Neutrophil (primary cell): ENCODE results near the gene HORMAD2.

Experiments
- H3K27ac ChIP-seq: fragments of 200-600 bp; sonication (generic); 2 replicates; pipeline ENCODE4 v1.5.1; 2016; ENCODE audit warnings: mild to moderate bottlenecking, moderate library complexity
- H3K27me3 ChIP-seq: fragments of 200-600 bp; sonication (generic); 2 replicates; pipeline ENCODE4 v1.6.0; 2016; ENCODE audit warnings: mild to moderate bottlenecking
- H3K36me3 ChIP-seq: fragments of 200-600 bp; sonication (generic); 2 replicates; pipeline ENCODE4 v1.5.1; 2017
- H3K4me1 ChIP-seq, 2 experiments: fragments of 200-600 bp in 1 of 2; sonication (generic) in 1 of 2; 1 replicate in 1 of 2; 2 replicates in 1 of 2; pipeline versions ENCODE4 v1.5.1 to v1.6.1; 2013 to 2016; ENCODE audit warnings: low read depth in 1 of 2, low read length in 1 of 2, mild to moderate bottlenecking in 1 of 2, moderate library complexity in 1 of 2; ENCODE audit not compliant: control insufficient read depth in 1 of 2, insufficient read depth in 1 of 2
- H3K4me3 ChIP-seq, 2 experiments: fragments of 200-600 bp in 1 of 2; sonication (generic) in 1 of 2; 1 replicate in 1 of 2; 2 replicates in 1 of 2; pipeline ENCODE4 v1.5.1; 2013 to 2016; ENCODE audit warnings: low read depth in 1 of 2, low read length in 1 of 2, mild to moderate bottlenecking in 1 of 2, moderate library complexity in 1 of 2
- H3K9me3 ChIP-seq: fragments of 200-600 bp; sonication (generic); 2 replicates; pipeline ENCODE4 v1.5.1; 2016
- TF ChIP-seq, protein P1 (sequence below): fragments of 200-600 bp; sonication (generic); IDR thresholded peaks from 2 replicates; pipeline ENCODE4 v1.5.1; 2016; ENCODE audit warnings: antibody characterized with exemption

HORMAD2 gene

DNA sequence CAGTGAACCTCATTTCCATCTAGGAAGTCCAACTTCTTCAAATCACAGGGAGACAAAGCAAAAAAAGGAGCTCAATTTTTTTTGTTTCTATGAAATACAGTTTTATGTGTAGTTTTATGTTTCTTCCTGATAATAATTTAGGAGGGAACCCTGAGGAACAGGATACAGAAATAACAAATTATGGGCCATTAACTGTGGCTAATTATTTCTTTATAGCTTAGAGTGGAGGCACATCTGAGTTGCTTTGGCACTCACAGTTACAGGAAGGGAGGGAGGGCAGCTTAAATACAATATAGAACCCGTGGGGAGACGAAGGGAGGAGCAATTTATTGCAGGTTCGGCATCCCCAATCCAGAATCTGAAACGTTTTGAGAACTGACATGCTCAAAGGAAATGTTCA lies 37.1 kb upstream of the HORMAD2 start:
- H3K9me3 ChIP-seq, result no peaks in the 10 kb centered on the region
- H3K4me1 ChIP-seq, result peaks cover 10 to 12% of the 10 kb centered on the region in 2 experiments
- TF ChIP-seq, protein P1, sequence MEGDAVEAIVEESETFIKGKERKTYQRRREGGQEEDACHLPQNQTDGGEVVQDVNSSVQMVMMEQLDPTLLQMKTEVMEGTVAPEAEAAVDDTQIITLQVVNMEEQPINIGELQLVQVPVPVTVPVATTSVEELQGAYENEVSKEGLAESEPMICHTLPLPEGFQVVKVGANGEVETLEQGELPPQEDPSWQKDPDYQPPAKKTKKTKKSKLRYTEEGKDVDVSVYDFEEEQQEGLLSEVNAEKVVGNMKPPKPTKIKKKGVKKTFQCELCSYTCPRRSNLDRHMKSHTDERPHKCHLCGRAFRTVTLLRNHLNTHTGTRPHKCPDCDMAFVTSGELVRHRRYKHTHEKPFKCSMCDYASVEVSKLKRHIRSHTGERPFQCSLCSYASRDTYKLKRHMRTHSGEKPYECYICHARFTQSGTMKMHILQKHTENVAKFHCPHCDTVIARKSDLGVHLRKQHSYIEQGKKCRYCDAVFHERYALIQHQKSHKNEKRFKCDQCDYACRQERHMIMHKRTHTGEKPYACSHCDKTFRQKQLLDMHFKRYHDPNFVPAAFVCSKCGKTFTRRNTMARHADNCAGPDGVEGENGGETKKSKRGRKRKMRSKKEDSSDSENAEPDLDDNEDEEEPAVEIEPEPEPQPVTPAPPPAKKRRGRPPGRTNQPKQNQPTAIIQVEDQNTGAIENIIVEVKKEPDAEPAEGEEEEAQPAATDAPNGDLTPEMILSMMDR, result no peak
- H3K36me3 ChIP-seq, result peaks cover 7% of the 10 kb centered on the region
- H3K4me3 ChIP-seq, result no peak overlapping the region
- H3K27me3 ChIP-seq, result no peaks in the 10 kb centered on the region
- no peak overlapping the region for H3K27ac ChIP-seq

DNA sequence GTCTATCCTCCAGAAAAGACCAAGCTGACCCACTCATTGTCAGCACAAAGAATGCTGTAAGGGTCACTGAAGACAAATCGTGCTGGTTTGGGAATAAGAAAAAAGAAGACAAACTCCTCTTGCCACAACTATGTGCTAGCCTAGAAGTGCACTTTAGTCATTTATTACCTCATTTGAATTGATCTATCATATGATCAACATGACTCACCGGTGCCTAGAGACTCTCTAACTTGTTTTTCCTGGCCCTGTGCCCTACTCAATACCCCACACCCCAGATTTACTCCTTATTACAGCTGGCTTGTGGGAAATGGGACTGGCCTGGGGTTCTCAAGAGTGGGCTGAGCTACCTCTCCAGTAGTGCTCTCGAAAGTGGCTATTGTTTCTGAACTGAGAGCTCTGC lies 35.9 kb upstream of the HORMAD2 start:
- no peak overlapping the region for H3K27ac ChIP-seq
- TF ChIP-seq, protein P1, result no peak

DNA sequence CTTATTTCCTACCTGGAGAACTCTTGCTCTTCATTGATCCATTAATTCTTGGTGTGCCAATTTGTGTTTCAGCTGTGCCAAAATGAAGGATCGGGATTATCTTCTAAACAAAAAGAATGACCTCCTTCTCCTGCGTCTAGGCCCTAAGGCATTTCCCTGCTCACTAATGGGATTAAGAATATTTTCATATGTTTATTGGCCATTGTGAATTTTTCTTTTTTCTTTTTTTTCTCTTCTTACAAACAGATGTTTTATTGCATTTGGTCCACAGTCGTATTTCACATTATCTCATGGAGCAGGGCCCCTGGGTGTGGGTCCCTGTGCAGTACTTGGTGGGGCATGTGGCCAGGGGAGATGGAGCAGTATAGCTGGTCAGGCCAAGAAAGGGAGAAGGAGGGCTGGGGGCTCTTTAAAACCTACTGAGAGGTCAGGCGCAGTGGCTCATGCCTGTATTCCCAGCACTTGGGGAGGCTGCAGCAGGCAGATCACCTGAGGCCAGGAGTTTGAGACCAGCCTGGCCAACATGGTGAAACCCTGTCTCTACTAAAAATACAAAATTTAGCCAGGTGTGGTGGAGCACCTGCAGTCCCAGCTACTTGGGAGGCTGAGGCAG lies 35.3 kb upstream of the HORMAD2 start:
- TF ChIP-seq, protein P1, result no peak
- no peaks in the 10 kb centered on the region for H3K27me3 ChIP-seq
- H3K36me3 ChIP-seq, result no peaks in the 10 kb centered on the region
- peaks cover 10 to 12% of the 10 kb centered on the region in 2 experiments for H3K4me1 ChIP-seq
- H3K9me3 ChIP-seq, result no peaks in the 10 kb centered on the region
- H3K4me3 ChIP-seq, result no peak overlapping the region
- H3K27ac ChIP-seq, result no peak overlapping the region

More for the DNA sequence above, 35.9 kb upstream of the HORMAD2 start:
- no peak overlapping the region for H3K4me3 ChIP-seq
- H3K27me3 ChIP-seq, result no peaks in the 10 kb centered on the region
- no peaks in the 10 kb centered on the region for H3K9me3 ChIP-seq
- H3K36me3 ChIP-seq, result no peaks in the 10 kb centered on the region
- H3K4me1 ChIP-seq, result peaks cover 10 to 12% of the 10 kb centered on the region in 2 experiments

DNA sequence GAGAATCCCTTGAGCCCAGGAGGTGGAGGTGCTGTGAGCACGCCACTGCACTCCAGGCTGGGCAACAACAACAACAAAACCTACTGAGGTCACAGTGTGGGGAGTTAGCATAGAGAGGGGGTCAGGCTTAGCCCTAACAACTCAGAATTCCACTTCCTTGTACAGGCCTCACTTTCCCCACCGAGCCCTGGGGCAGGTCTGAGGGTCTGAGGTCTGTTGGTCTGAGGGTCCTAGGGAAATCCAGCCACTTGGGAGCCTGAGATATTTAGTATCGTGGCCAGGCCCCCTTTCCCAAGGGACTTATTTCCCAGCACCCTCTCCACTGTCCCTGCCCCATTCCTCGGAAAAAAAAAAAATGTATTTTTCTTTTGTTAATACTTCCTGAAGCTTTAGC lies 34.8 kb upstream of the HORMAD2 start:
- H3K27ac ChIP-seq, result no peak overlapping the region

DNA sequence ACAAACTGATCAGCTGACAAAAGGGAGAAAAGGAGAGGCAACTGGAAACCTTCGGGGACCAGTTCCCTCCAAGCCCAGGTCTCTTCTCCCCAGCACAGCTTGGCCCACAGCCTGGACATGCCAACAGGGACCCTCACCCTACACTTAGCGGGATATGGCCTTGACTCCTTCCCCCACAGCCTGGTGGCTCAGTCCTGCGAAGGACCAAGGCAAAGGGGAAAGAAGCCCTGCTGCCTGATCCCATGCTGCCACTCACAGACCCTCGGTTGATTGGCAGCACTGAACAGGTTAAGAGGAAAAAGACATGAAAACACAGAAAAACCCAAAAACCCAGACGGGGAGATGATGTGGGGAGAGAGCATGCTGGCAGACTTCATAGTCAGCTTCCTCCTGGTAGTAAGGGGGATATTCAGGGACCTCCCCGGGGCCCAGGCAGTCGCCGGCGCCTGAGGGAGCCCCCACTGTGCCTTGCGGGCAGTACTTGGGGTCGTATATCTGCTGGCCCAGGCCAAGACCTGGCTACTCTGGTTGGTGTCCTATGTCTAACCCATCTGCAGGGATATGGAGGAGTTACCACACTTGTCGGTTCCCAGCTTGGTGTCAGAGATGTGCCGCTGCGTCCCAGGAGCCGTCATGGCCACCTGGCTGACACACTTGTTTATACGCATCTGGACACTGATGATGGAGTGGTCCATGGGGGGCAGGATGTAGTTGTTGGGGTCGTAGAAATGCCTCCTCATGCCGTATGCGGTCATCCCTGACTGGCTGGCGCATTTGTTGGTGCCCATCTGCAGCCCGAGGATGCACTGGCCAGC lies 34.2 kb upstream of the HORMAD2 start:
- Histone ChIP-seq H3K4me1 (peaks cover under 1 to 3% of the 10 kb centered on the region in 2 experiments), H3K27ac (no peak overlapping the region), H3K27me3 (no peaks in the 10 kb centered on the region), H3K4me3 (no peak overlapping the region), H3K36me3 (no peaks in the 10 kb centered on the region), H3K9me3 (no peaks in the 10 kb centered on the region)
- TF ChIP-seq, protein P1, result no peak

More for the DNA sequence above, 34.8 kb upstream of the HORMAD2 start:
- Histone ChIP-seq H3K27me3 (no peaks in the 10 kb centered on the region), H3K36me3 (no peaks in the 10 kb centered on the region), H3K4me1 (peaks cover 7 to 9% of the 10 kb centered on the region in 2 experiments), H3K9me3 (no peaks in the 10 kb centered on the region), H3K4me3 (no peak overlapping the region)
- TF ChIP-seq, protein P1, result no peak
